ENCODE results near the gene PRKAR2B. TPM values are rescaled to one million over a fixed set of nuclear protein-coding genes. Genes with fewer than 3 reads are reported as not detected.

PRKAR2B gene
- total and polyA plus RNA-seq, 2 experiments from 2014 or later = 0.81 to 3.2 TPM

DNA sequence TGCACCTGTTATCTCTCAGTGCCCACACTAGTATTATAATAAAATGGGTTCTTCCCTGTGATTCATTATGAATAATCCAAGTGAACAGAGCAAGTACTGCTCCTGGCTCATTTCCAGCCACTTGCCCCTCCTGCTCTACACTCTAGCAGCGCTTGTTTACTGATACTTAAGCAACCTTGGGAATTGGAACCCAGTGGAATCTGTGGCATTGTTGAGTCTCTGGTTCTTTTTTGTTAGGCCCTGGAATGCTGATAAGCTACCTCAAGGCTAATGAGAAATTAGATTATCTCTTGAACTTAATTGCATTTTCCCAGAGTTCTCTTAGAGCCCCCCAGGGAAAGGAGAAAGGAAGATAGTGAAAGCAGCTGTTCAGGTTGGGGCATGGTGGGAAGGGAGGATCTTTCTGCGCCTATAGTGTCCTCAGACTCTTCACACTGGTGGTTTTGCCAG is 34.0 kb downstream of the PRKAR2B start:
- Histone ChIP-seq H3K9me2 (ENCODE audit: insufficient read depth) (no peaks in the 10 kb centered on the region), H3K79me2 (ENCODE audit: insufficient read depth) (no peaks in the 10 kb centered on the region), H3K4me3 (no peak overlapping the region), H3K27me3 (replicated peaks; ENCODE audit: insufficient read depth) (no peaks in the 10 kb centered on the region), H2AFZ (no peak overlapping the region), H3K9me3 (ENCODE audit: low read depth) (no peaks in the 10 kb centered on the region), H3K4me1 (ENCODE audit: insufficient read depth) (no peaks in the 10 kb centered on the region), H3K27ac (no peak overlapping the region), H3K4me2 (ENCODE audit: unreplicated experiment) (no peak overlapping the region), H4K20me1 (ENCODE audit: insufficient read depth) (no peaks in the 10 kb centered on the region), H3F3A (ENCODE audit: insufficient read depth) (no peaks in the 10 kb centered on the region), H3K9ac (no peak overlapping the region), H3K36me3 (ENCODE audit: low read depth) (no peaks in the 10 kb centered on the region)
- in situ Hi-C loops (cut with MboI) = no loop called here
- 86 to 88% methylated on average over 2 of the region's 2 CpGs for WGBS, 2 experiments (ENCODE audit: low coverage in 1 of 2, low lambda C conversion rate in 2 of 2, missing lambda C conversion rate in 2 of 2)
- DNase-seq = peak; percentile 7
- TF ChIP-seq EZH2 (IDR thresholded peaks at IDR 0.05; ENCODE audit: insufficient read depth, poor library complexity, severe bottlenecking) (no peak), EZH2phosphoT487 (IDR thresholded peaks at IDR 0.05; ENCODE audit: insufficient read depth, low read depth) (no peak)

DNA sequence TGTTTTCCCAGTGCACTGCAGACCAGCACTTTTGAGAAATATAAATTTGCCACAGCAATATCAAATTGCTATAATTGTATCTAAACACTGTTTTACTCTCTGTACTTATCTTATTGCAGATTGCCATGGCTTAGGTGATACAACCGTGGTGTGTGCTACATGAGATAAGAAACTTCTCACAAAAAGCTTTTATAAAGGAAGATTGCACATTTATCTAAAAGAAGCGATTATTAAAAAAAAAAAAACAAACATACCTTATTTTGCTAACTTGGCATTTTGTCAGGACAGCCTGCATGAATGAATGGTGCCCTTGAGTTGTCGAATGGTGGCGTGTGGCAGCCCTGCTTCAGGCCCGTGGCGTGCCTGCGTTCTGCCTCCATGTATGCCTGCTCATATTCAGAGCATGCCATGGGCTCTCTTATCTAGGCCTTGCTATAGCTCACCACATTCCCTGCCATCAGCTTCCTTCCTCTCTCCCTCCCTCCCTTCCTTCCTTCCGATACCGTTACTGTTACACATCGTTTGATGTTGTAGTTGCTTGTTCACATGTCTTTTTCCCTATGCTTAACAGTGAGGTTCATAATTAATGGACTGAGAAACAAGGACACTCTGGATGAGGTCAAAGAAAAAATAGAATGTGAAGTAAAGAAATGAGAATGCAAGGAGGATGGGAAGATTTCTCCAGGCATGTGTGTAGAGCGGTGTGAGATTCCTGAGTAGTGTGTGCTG is 34.9 kb downstream of the PRKAR2B start:
- Histone ChIP-seq H2AFZ (no peak overlapping the region), H3K4me3 (no peak overlapping the region), H3K9ac (no peak overlapping the region), H3K27me3 (replicated peaks; ENCODE audit: insufficient read depth) (no peaks in the 10 kb centered on the region), H3K4me2 (ENCODE audit: unreplicated experiment) (no peak overlapping the region), H3K79me2 (ENCODE audit: insufficient read depth) (no peaks in the 10 kb centered on the region), H3K9me3 (ENCODE audit: low read depth) (no peaks in the 10 kb centered on the region), H3K4me1 (ENCODE audit: insufficient read depth) (no peaks in the 10 kb centered on the region), H3F3A (ENCODE audit: insufficient read depth) (no peaks in the 10 kb centered on the region), H3K9me2 (ENCODE audit: insufficient read depth) (no peaks in the 10 kb centered on the region), H3K27ac (no peak overlapping the region), H4K20me1 (ENCODE audit: insufficient read depth) (no peaks in the 10 kb centered on the region), H3K36me3 (ENCODE audit: low read depth) (no peaks in the 10 kb centered on the region)
- in situ Hi-C loops (cut with MboI) = no loop called here
- DNase-seq = no peak
- TF ChIP-seq EZH2 (IDR thresholded peaks at IDR 0.05; ENCODE audit: insufficient read depth, poor library complexity, severe bottlenecking) (no peak), EZH2phosphoT487 (IDR thresholded peaks at IDR 0.05; ENCODE audit: insufficient read depth, low read depth) (no peak)
- WGBS, 2 experiments (ENCODE audit: low coverage in 1 of 2, low lambda C conversion rate in 2 of 2, missing lambda C conversion rate in 2 of 2) = 94 to 95% methylated on average over 11 of the region's 11 CpGs

GRCh38 chr7:107080099-107080505 is 35.6 kb downstream of the PRKAR2B start:
- Histone ChIP-seq H3K9me3 (ENCODE audit: low read depth) (no peaks in the 10 kb centered on the region), H3K9me2 (ENCODE audit: insufficient read depth) (no peaks in the 10 kb centered on the region), H3K9ac (no peak overlapping the region), H3K4me2 (ENCODE audit: unreplicated experiment) (no peak overlapping the region), H3K27ac (no peak overlapping the region), H3F3A (ENCODE audit: insufficient read depth) (no peaks in the 10 kb centered on the region), H3K4me3 (no peak overlapping the region), H3K4me1 (ENCODE audit: insufficient read depth) (no peaks in the 10 kb centered on the region), H3K36me3 (ENCODE audit: low read depth) (no peaks in the 10 kb centered on the region), H4K20me1 (ENCODE audit: insufficient read depth) (no peaks in the 10 kb centered on the region), H3K79me2 (ENCODE audit: insufficient read depth) (no peaks in the 10 kb centered on the region), H2AFZ (no peak overlapping the region), H3K27me3 (replicated peaks; ENCODE audit: insufficient read depth) (no peaks in the 10 kb centered on the region)
- TF ChIP-seq EZH2 (IDR thresholded peaks at IDR 0.05; ENCODE audit: insufficient read depth, poor library complexity, severe bottlenecking) (no peak), EZH2phosphoT487 (IDR thresholded peaks at IDR 0.05; ENCODE audit: insufficient read depth, low read depth) (no peak)
- in situ Hi-C loops (cut with MboI) = no loop called here
- DNase-seq = no peak
- WGBS, 2 experiments (ENCODE audit: low coverage in 1 of 2, low lambda C conversion rate in 2 of 2, missing lambda C conversion rate in 2 of 2) = 87 to 88% methylated on average over 4 of the region's 4 CpGs

DNA sequence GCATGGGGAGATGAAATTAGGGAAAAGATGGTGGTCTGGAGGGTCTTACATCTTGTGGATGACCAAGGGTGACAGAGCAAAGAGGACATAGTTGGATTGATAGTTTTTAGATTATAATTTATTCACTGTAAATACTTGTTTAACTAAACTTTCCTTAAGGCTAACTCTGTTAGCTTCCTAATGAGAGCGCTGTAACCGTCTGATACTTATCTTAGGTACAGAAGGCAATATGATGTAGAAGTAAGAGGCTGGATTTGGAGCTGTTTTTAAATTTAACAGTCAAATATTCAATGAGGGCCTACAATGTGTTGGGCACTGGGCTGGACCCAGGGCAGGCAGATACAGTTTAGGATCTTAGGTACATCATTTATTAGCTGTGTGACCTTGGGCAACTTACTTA is 36.0 kb downstream of the PRKAR2B start:
- Histone ChIP-seq H3F3A (ENCODE audit: insufficient read depth) (no peaks in the 10 kb centered on the region), H3K9ac (no peak overlapping the region), H3K4me1 (ENCODE audit: insufficient read depth) (no peaks in the 10 kb centered on the region), H3K36me3 (ENCODE audit: low read depth) (no peaks in the 10 kb centered on the region), H3K4me2 (ENCODE audit: unreplicated experiment) (no peak overlapping the region), H3K79me2 (ENCODE audit: insufficient read depth) (no peaks in the 10 kb centered on the region), H3K9me3 (ENCODE audit: low read depth) (no peaks in the 10 kb centered on the region), H3K27me3 (replicated peaks; ENCODE audit: insufficient read depth) (no peaks in the 10 kb centered on the region), H3K27ac (no peak overlapping the region), H2AFZ (no peak overlapping the region), H3K4me3 (no peak overlapping the region), H4K20me1 (ENCODE audit: insufficient read depth) (no peaks in the 10 kb centered on the region), H3K9me2 (ENCODE audit: insufficient read depth) (no peaks in the 10 kb centered on the region)
- 96 to 97% methylated on average over 2 of the region's 2 CpGs for WGBS, 2 experiments (ENCODE audit: low coverage in 1 of 2, low lambda C conversion rate in 2 of 2, missing lambda C conversion rate in 2 of 2)
- in situ Hi-C loops (cut with MboI) = no loop called here
- DNase-seq = no peak
- TF ChIP-seq EZH2 (IDR thresholded peaks at IDR 0.05; ENCODE audit: insufficient read depth, poor library complexity, severe bottlenecking) (no peak), EZH2phosphoT487 (IDR thresholded peaks at IDR 0.05; ENCODE audit: insufficient read depth, low read depth) (no peak)

All from GM23248 (cell line).